B cell (primary cell): Measurements from ENCODE around the gene CERK. TPM values are rescaled to one million over a fixed set of nuclear protein-coding genes. Genes with fewer than 3 reads are reported as not detected.

Source experiments
- ATAC-seq: fragments of 200-7000 bp; cut with Tn5 transposase; one replicate; pipeline ENCODE4 v1.10.0; 2021; ENCODE audit warnings: low read depth, mild to moderate bottlenecking, moderate number of reproducible peaks, moderate library complexity
- CTCF ChIA-PET: fragments of 350-600 bp; sonication (Branson Sonifier 250); formaldehyde crosslinking; loops from one replicate; lab custom pipeline; 2021; ENCODE audit warnings: antibody characterized with exemption, inconsistent platforms; lab: Charles Lee
- POLR2A ChIA-PET: fragments of 350-600 bp; sonication (Branson Sonifier 250); formaldehyde crosslinking; loops from one replicate; lab custom pipeline; 2021; ENCODE audit warnings: antibody characterized with exemption; lab: Charles Lee
- DNase-seq: peaks from one replicate; pipeline ENCODE4 v3.0.0; 2013
- H2AFZ ChIP-seq: 2 replicates; pipeline ENCODE4 v1.6.1; 2012; ENCODE audit warnings: mild to moderate bottlenecking, low read depth, low read length; ENCODE audit not compliant: insufficient read depth, poor library complexity, severe bottlenecking
- H3K27ac ChIP-seq, 2 donors: 1 replicate in 1 of 2; 2 replicates in 1 of 2; pipeline ENCODE4 v1.5.1; 2012 to 2013; ENCODE audit warnings: low read length in 2 of 2, mild to moderate bottlenecking in 2 of 2, moderate library complexity in 1 of 2
- H3K27me3 ChIP-seq, 4 experiments: fragments of 200-600 bp in 1 of 4; sonication (generic) in 1 of 4; replicated peaks in 1 of 4; 1 replicate in 2 of 4; 2 replicates in 2 of 4; pipeline versions ENCODE4 v1.6.1 to v1.7.0; 2013 to 2016; ENCODE audit warnings: low read length in 3 of 4, mild to moderate bottlenecking in 2 of 4, mixed read lengths in 1 of 4, moderate library complexity in 1 of 4; ENCODE audit not compliant: insufficient read depth in 4 of 4, control insufficient read depth in 3 of 4; ENCODE audit errors: control extremely low read depth in 1 of 4
- H3K36me3 ChIP-seq, 2 experiments: replicated peaks in 1 of 2; 1 replicate in 1 of 2; 2 replicates in 1 of 2; pipeline versions ENCODE4 v1.6.1 to v1.7.1; 2013; ENCODE audit warnings: low read length in 1 of 2; ENCODE audit not compliant: insufficient read depth in 2 of 2, control insufficient read depth in 1 of 2; ENCODE audit errors: control extremely low read depth in 1 of 2, extremely low read depth in 1 of 2
- H3K4me1 ChIP-seq, 2 donors: fragments of 200-600 bp in 1 of 2; sonication (generic) in 1 of 2; 1 replicate in 1 of 2; 2 replicates in 1 of 2; pipeline versions ENCODE4 v1.5.1 to v1.6.1; 2013 to 2017; ENCODE audit warnings: low read length in 2 of 2; ENCODE audit not compliant: control insufficient read depth in 2 of 2, insufficient read depth in 2 of 2
- H3K4me2 ChIP-seq: replicated peaks from 2 replicates; pipeline ENCODE3; 2012; ENCODE audit warnings: mild to moderate bottlenecking, low read depth, low read length; ENCODE audit not compliant: poor library complexity, severe bottlenecking
- H3K4me3 ChIP-seq, 5 experiments: fragments of 200-600 bp in 1 of 5; sonication (generic) in 1 of 5; 1 replicate in 3 of 5; 2 replicates in 2 of 5; pipeline versions ENCODE4 v1.5.1 to v1.7.0; 2011 to 2016; ENCODE audit warnings: low read length in 4 of 5, mild to moderate bottlenecking in 4 of 5, low read depth in 2 of 5, control low read depth in 1 of 5, moderate library complexity in 1 of 5; ENCODE audit not compliant: insufficient read depth in 1 of 5; ENCODE audit errors: control extremely low read depth in 1 of 5, extremely low read depth in 1 of 5
- H3K79me2 ChIP-seq: fragments of 200-600 bp; sonication (generic); one replicate; pipeline ENCODE4 v1.6.0; 2016; ENCODE audit warnings: low read length; ENCODE audit not compliant: control insufficient read depth, insufficient read depth
- H3K9ac ChIP-seq: fragments of 200-600 bp; sonication (generic); 2 replicates; pipeline ENCODE4 v1.6.1; 2017; ENCODE audit warnings: mild to moderate bottlenecking, low read length, moderate library complexity
- H3K9me3 ChIP-seq, 3 donors: one replicate each; pipeline versions ENCODE4 v1.6.1 to v1.7.1; 2013; ENCODE audit warnings: low read length in 2 of 3; ENCODE audit not compliant: control insufficient read depth in 2 of 3, insufficient read depth in 1 of 3; ENCODE audit errors: control extremely low read depth in 1 of 3
- H4K20me1 ChIP-seq: 2 replicates; pipeline ENCODE4 v1.6.0; 2012; ENCODE audit warnings: mild to moderate bottlenecking, low read length; ENCODE audit not compliant: insufficient read depth, control insufficient read depth, poor library complexity, severe bottlenecking
- H3K27ac Mint-ChIP-seq: one replicate; pipeline ENCODE4 v1.8.0; 2021; ENCODE audit warnings: mixed read lengths
- H3K27me3 Mint-ChIP-seq: one replicate; pipeline ENCODE4 v1.8.0; 2021; ENCODE audit warnings: mixed read lengths
- H3K4me1 Mint-ChIP-seq: one replicate; pipeline ENCODE4 v1.8.0; 2021; ENCODE audit warnings: mixed read lengths
- H3K4me3 Mint-ChIP-seq: one replicate; pipeline ENCODE4 v1.8.0; 2021; ENCODE audit warnings: mixed read lengths
- H3K9me3 Mint-ChIP-seq: one replicate; pipeline ENCODE4 v1.8.0; 2022; ENCODE audit warnings: mixed read lengths; ENCODE audit not compliant: insufficient read depth
- CTCF ChIP-seq: fragments of 200-600 bp; IDR thresholded peaks from one replicate; pipeline ENCODE4 v1.8.0; 2022; ENCODE audit warnings: antibody characterized with exemption, mild to moderate bottlenecking
- EZH2 ChIP-seq: IDR thresholded peaks from 2 replicates; pipeline ENCODE4 v1.6.1; 2012; ENCODE audit warnings: borderline replicate concordance, low read depth, mild to moderate bottlenecking, moderate library complexity, low read length; ENCODE audit not compliant: insufficient read depth, poor library complexity, severe bottlenecking
- WGBS: methylation state at CpG from one replicate; pipeline ENCODE4 v1.1.5; 2013; ENCODE audit warnings: missing lambda C conversion rate; ENCODE audit not compliant: insufficient coverage; 5-methylcytosine and 5-hydroxymethylcytosine counted together
- intact Hi-C: fragments of 100-400 bp; cut with micrococcal nuclease; formaldehyde crosslinking; loops from one replicate; pipeline ENCODE4 v1.10.0; 2022
- polyA plus RNA-seq: library from polyadenylated mRNA; depleted of rRNA; stranded (reverse); fragments of >200 nt; gene quantifications from 2 replicates; pipeline ENCODE4 v1.2.3, GENCODE V29; 2012
- total RNA-seq, 2 donors: library from RNA; stranded (reverse); fragments of 120-200 nt in 1 of 2; gene quantifications; 1 replicate in 1 of 2; 2 replicates in 1 of 2; pipeline versions ENCODE4 v1.2.3 to v1.2.4, GENCODE V29; 2013 to 2022

CERK gene
- total and polyA plus RNA-seq, 2 donors (not counting 1 experiment from before 2014, with no cell fraction given) = 23.2 to 48.3 TPM

DNA sequence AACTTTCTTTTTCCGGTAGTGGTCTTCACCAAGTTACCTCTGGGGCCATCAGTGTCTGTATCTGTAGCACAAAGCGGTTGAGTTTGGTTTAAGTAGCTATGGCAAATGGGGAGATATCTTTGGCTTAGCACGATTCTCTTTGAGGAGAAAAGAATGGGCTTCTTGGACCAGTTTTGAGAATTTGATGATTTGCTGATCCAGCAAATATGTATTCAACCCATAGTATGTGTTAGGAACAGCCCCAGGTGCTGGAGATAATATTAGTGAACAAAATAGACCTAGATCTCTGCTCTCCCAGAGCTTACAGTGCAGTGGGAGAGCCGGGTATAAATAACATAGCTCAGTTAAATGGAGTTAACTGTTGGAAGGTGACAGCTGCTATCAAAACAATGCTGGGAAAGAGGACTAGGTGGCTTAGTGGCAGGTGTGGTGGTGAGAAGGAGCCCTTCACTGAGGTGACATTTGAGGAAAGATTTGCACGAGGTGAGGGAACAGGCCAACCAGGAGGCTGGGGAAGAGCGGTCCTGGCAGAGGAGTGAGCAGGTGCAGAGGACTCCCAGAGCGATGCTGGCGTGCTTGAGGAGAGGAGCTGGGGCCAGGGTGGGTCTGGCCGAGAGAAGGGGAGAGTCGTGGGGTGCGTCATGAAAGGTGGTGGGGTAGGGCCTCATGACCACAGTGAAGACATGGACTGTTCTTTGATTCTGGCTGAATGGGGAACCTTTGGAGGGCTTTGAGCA lies 29.4 kb upstream of the CERK start:
- CTCF ChIA-PET = interaction anchor here (0.7 to 5.3 kb wide), 5 partner anchors 10 to 204 kb away, joined by 3 to 52 read pairs (median 4); no protein-coding TSS in a partner anchor
- ATAC-seq = no peak
- POLR2A ChIA-PET = interaction anchor here (0.9 to 2.2 kb wide), 4 partner anchors 8 to 180 kb away, joined by 3 to 17 read pairs (median 6); no protein-coding TSS in a partner anchor
- Histone ChIP-seq H3K9ac (peak overlapping the region; percentile 53), H4K20me1 (peaks cover 9% of the 10 kb centered on the region), H3K4me1 (peaks cover 79 to 87% of the 10 kb centered on the region in 2 donors), H3K79me2 (peaks cover 88% of the 10 kb centered on the region), H3K36me3 (peaks cover 1 to 23% of the 10 kb centered on the region in 2 experiments), H2AFZ (no peak overlapping the region), H3K27me3 (no peaks in the 10 kb centered on the region), H3K4me2 (peak overlapping the region; percentile 92), H3K4me3 (peak overlapping the region in 2 of 5 experiments; percentile 35 to 52), H3K9me3 (no peaks in the 10 kb centered on the region), H3K27ac (peak overlapping the region; percentile 92 to 97)
- H3K9me3 Mint-ChIP-seq = no peaks in the 10 kb centered on the region
- WGBS = 91% methylated on average over 10 of the region's 11 CpGs
- peaks cover 80% of the 10 kb centered on the region for H3K4me1 Mint-ChIP-seq
- H3K27me3 Mint-ChIP-seq = no peaks in the 10 kb centered on the region
- H3K4me3 Mint-ChIP-seq = peak overlapping the region; percentile 91
- intact Hi-C loops = no loop called here
- no peak for TF ChIP-seq CTCF
- no peak for TF ChIP-seq EZH2
- peak overlapping the region; percentile 99 for H3K27ac Mint-ChIP-seq
- DNase-seq = no peak

DNA sequence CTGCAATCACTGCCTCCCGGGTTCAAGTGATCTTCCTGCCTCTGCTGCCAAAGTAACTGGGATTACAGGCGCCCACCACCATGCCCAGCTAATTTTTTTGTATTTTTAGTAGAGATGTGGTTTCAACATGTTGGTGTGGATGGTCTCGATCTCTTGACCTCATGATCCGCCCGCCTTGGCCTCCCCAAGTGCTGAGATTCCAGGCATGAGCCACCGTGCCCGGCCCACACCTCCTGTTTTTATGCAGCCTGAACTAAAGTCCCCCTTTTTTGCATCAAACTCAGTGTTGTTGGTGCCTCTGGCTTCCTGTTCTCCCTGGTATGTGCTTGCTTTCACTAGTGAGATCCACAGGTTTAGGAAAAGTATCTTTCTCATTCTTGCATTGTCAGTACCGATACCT lies 28.6 kb upstream of the CERK start:
- POLR2A ChIA-PET = interaction anchor here (0.9 kb wide), 1 partner anchor 10 kb away, joined by 3 read pairs; no protein-coding TSS in a partner anchor
- H4K20me1 ChIP-seq = peaks cover 9% of the 10 kb centered on the region
- H3K27ac ChIP-seq = peak overlapping the region; percentile 92 to 97
- H2AFZ ChIP-seq = no peak overlapping the region
- H3K4me2 ChIP-seq = peak overlapping the region; percentile 92
- peak overlapping the region; percentile 53 for H3K9ac ChIP-seq
- Mint-ChIP-seq H3K9me3 (no peaks in the 10 kb centered on the region), H3K27ac (peak overlapping the region; percentile 99), H3K4me3 (peak overlapping the region; percentile 91), H3K27me3 (no peaks in the 10 kb centered on the region), H3K4me1 (peaks cover 85% of the 10 kb centered on the region)
- H3K27me3 ChIP-seq = no peaks in the 10 kb centered on the region
- intact Hi-C loops = no loop called here
- ATAC-seq (no peak), DNase-seq (no peak)
- H3K79me2 ChIP-seq = peaks cover 92% of the 10 kb centered on the region
- CTCF ChIA-PET = interaction anchor here (1.2 to 5.3 kb wide), 4 partner anchors 9 to 203 kb away, joined by 4 to 52 read pairs (median 28); no protein-coding TSS in a partner anchor
- H3K36me3 ChIP-seq = peaks cover 0 to 23% of the 10 kb centered on the region in 2 experiments
- TF ChIP-seq EZH2 (no peak), CTCF (no peak)
- peak overlapping the region in 1 of 5 experiments; percentile 26 for H3K4me3 ChIP-seq
- H3K4me1 ChIP-seq = peaks cover 79 to 89% of the 10 kb centered on the region in 2 donors
- H3K9me3 ChIP-seq = no peaks in the 10 kb centered on the region
- 83% methylated on average over 7 of the region's 8 CpGs for WGBS
